ENCODE data around the gene BRI3. TPM values are rescaled to one million over a fixed set of nuclear protein-coding genes. Genes with fewer than 3 reads are reported as not detected.
A peak's percentile ranks its signal among the peaks of the same experiment; 100 is the strongest.

BRI3 gene, protein sequence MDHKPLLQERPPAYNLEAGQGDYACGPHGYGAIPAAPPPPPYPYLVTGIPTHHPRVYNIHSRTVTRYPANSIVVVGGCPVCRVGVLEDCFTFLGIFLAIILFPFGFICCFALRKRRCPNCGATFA
- total RNA-seq, result 10 to 100 TPM; 36.4 to 52.9 (median 45.2) TPM

DNA sequence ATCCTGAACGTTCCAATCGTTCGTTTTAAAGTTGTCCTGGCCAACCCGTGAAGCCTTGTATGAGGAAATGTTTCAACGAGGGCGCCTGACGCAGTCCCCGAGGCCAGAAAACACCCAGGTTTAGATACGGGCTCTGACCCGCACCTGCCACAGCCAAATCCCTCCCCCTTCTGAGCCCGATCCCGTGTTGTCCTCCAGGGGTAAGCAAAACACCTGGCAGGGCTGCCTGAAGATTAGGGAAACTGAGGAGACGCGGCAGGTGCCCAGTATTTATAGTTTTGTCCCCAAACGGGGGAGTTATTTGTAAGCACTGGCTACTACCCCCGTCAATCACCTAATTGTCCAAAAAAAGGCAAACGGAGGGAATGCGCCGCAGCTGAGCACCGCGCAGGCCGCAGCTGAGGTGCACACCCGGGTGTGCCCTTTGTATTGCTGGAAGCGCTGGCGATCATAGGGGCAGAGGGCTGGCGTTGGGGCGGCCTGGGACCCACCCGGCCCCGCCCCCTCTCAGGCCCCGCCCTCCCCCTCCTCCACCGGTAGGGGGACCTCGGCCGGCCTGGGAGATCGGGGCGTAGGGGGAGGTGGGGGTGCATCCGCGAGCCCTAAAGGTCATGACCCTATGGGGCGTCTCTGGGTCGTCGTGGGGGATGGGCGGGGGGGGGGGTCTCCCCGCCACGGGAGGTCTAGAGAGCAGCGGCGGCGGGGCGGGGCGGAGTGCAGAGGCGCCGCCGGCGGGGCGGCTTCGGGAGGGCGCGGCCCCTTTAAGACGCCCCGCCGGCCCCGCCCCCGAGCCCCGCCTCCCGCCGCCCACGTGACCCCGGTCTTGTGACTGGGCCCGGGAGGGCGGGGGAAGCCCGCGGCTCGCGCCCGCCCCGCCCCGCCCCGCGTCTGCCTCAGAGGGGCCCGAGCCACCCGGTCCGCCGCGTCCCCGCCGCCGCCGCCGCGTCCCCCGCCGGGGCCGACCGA lies at the start of gene BRI3:
Gene BRI3 (plus strand): TSS at position 896 of the 966 bp plus-strand sequence. CDS start 110 bp downstream, outside the sequence.
- no peaks in the 10 kb centered on the region for H3K36me3 ChIP-seq
- 2% methylated on average over 23 of the region's 92 CpGs for WGBS
- H3K9me3 ChIP-seq, result no peaks in the 10 kb centered on the region
- H3K4me1 ChIP-seq, result peaks cover 53% of the 10 kb centered on the region
- peak; percentile 94 to 96 for DNase-seq (ENCODE audit: low spot score in 2 of 2)
- no peaks in the 10 kb centered on the region for H3K27me3 ChIP-seq
- H3K4me3 ChIP-seq, result peak within 1 kb of the TSS; percentile 97
- TF ChIP-seq POLR2AphosphoS5 (IDR thresholded peaks at IDR 0.05) (peak in 2 of 3 donors; percentile 36 to 73), POLR2A (IDR thresholded peaks at IDR 0.05) (peak; percentile 75 to 85)
- TF ChIP-seq, protein P1, sequence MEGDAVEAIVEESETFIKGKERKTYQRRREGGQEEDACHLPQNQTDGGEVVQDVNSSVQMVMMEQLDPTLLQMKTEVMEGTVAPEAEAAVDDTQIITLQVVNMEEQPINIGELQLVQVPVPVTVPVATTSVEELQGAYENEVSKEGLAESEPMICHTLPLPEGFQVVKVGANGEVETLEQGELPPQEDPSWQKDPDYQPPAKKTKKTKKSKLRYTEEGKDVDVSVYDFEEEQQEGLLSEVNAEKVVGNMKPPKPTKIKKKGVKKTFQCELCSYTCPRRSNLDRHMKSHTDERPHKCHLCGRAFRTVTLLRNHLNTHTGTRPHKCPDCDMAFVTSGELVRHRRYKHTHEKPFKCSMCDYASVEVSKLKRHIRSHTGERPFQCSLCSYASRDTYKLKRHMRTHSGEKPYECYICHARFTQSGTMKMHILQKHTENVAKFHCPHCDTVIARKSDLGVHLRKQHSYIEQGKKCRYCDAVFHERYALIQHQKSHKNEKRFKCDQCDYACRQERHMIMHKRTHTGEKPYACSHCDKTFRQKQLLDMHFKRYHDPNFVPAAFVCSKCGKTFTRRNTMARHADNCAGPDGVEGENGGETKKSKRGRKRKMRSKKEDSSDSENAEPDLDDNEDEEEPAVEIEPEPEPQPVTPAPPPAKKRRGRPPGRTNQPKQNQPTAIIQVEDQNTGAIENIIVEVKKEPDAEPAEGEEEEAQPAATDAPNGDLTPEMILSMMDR (IDR thresholded peaks at IDR 0.05), result no peak
- peak within 1 kb of the TSS; percentile 99 for H3K27ac ChIP-seq

DNA sequence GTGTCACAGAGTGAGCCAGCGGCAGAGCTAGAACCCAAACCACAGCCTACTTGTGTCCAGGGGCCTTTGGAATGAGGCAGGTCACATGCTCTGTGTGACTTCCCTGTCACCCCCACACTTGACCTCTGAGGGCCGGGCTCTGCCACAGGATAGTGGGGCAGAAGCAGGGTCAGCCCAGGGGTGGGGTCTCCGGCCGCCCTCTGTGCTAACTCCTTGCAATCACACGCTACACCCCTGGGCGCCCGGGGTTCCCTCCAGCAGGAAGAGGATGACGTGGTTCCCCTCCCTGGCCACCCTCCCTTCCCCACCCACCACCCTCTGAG lies 49.3 kb upstream of the BRI3 start:
- no peak for DNase-seq (ENCODE audit: low spot score in 2 of 2)
- WGBS, result 80% methylated on average over 2 of the region's 8 CpGs
- Histone ChIP-seq H3K27me3 (no peaks in the 10 kb centered on the region), H3K36me3 (peaks cover 58% of the 10 kb centered on the region), H3K9me3 (no peaks in the 10 kb centered on the region), H3K27ac (no peak overlapping the region), H3K4me1 (no peaks in the 10 kb centered on the region), H3K4me3 (no peak overlapping the region)
- TF ChIP-seq, protein P1 (IDR thresholded peaks at IDR 0.05), result no peak
- TF ChIP-seq POLR2A (IDR thresholded peaks at IDR 0.05), result no peak
- TF ChIP-seq POLR2AphosphoS5 (IDR thresholded peaks at IDR 0.05), result no peak

DNA sequence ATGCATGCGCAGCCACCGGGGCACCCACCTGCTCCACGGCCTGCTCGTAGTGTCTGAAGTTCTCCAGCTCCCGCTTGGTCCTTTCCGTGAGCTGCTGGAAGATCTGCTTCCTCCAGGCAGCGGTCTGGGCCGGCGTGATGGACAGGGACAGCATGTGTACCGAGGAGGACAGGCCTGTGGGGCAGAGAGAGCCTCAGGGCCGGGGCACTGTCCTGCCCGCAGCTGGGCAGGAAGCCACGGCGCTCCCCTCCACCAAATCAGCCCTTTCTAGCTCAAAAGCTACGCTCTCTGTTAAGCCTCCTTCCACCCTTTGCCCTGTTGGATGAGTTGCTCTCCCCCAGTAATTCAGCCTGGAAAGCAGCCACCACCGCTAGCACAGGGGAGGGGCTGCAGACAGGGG lies 48.7 kb upstream of the BRI3 start:
- 92% methylated on average over 12 of the region's 16 CpGs for WGBS
- no peak overlapping the region for H3K27ac ChIP-seq
- H3K9me3 ChIP-seq, result no peaks in the 10 kb centered on the region
- H3K4me1 ChIP-seq, result no peaks in the 10 kb centered on the region
- H3K4me3 ChIP-seq, result no peak overlapping the region
- no peak for DNase-seq (ENCODE audit: low spot score in 2 of 2)
- H3K36me3 ChIP-seq, result peaks cover 60% of the 10 kb centered on the region
- no peaks in the 10 kb centered on the region for H3K27me3 ChIP-seq
- TF ChIP-seq POLR2AphosphoS5 (IDR thresholded peaks at IDR 0.05) (no peak), POLR2A (IDR thresholded peaks at IDR 0.05) (no peak), EP300 (IDR thresholded peaks at IDR 0.05) (no peak)
- TF ChIP-seq, protein P1 (IDR thresholded peaks at IDR 0.05), result no peak

DNA sequence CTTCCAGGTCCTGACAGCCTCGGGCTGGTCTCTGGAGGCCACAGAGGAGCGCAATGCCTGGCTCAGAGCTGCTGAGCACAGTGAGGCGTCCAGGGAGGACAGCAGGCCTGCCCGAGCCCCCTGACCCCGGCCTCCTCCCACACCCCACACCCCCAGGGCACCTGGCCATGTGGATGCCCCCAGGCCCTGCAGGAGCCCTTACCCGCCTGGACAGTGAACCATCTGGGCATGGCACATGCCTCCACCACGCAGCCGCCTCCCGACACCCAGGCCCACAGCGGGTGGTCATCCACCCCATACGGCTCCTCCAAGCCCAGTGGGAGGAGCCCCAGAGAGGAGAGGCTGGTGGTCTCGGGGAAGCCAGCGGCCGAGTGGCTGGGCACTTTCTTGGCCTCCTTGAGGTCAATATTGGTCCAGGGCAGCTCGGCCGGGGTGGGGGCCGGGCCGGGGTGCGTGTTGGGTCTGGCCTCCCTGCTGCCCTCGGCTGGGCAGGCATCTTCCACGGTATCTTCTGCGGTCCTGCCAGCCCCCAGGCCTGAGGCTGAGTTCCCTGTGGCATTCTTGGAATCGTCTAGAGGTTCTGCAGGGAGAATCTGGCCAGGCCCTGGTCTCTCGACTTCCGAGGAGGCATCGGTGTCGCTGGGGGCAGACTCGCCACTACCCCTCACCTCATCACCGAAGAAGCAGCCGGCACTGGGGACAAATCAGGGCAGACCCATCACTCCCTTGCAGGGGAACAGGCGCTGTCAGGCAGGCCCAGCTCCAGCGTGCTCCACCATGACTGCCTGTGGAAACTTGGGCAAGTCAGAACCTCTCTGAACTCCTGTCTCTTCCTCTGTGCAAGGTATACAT lies 48.0 kb upstream of the BRI3 start:
- TF ChIP-seq POLR2AphosphoS5 (IDR thresholded peaks at IDR 0.05), result no peak
- H3K4me3 ChIP-seq, result no peak overlapping the region
- H3K36me3 ChIP-seq, result peaks cover 61% of the 10 kb centered on the region
- H3K9me3 ChIP-seq, result no peaks in the 10 kb centered on the region
- no peaks in the 10 kb centered on the region for H3K27me3 ChIP-seq
- WGBS, result 82% methylated on average over 12 of the region's 32 CpGs
- H3K4me1 ChIP-seq, result no peaks in the 10 kb centered on the region
- DNase-seq (ENCODE audit: low spot score in 2 of 2), result no peak
- no peak overlapping the region for H3K27ac ChIP-seq

DNA sequence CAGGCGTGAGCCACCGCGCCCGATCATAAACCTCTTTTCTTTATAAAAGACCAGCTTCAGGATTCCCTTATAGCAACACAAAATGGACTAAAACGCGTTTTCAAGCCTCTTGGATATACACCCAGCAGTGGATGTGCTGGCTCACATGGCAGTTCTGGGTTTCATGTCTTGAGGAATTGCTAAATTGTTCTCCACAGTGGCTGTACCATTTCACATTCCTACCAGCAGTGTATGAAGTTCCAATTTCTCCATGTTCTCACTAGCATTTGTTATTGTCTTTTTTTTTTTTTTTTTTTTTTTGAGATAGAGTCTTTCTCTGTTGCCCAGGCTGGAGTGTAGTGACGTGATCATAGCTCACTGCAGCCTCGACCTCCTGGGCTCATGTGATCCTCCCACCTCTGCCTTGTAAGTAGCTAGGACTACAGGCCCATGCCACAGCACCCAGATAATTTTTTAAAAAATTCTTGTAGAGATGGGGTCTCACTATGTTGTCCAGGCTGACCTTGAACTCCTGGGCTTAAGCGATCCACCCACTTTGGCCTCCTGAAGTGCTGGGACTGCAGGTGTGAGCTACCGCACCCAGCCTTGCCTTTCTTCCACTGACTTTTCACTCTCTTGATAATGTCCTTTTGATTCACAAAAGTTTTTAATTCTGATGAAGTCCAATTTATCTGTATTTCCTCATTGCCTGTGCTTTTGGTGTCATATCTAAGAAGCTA lies 46.9 kb upstream of the BRI3 start:
- Histone ChIP-seq H3K4me1 (no peaks in the 10 kb centered on the region), H3K36me3 (peaks cover 60% of the 10 kb centered on the region), H3K9me3 (no peaks in the 10 kb centered on the region), H3K27ac (no peak overlapping the region), H3K27me3 (no peaks in the 10 kb centered on the region), H3K4me3 (no peak overlapping the region)
- 93% methylated on average over 10 of the region's 10 CpGs for WGBS
- no peak for DNase-seq (ENCODE audit: low spot score in 2 of 2)
- TF ChIP-seq POLR2A (IDR thresholded peaks at IDR 0.05) (no peak), EP300 (IDR thresholded peaks at IDR 0.05) (no peak), POLR2AphosphoS5 (IDR thresholded peaks at IDR 0.05) (no peak)
- TF ChIP-seq, protein P1 (IDR thresholded peaks at IDR 0.05), result no peak

Data from suprapubic skin (tissue), 4 donors.